GM12891 (cell line): ENCODE data around the gene CXCL16.

ENCODE experiments used
- PAX5 ChIP-seq: IDR thresholded peaks from 2 replicates; pipeline ENCODE4 v1.6.1; 2011; ENCODE audit warnings: low read length, moderate library complexity, mild to moderate bottlenecking; ENCODE audit not compliant: insufficient read depth, severe bottlenecking
- POLR2A ChIP-seq: IDR thresholded peaks from 2 replicates; pipeline ENCODE4 v1.6.1; 2011; ENCODE audit warnings: low read depth, low read length, control low read depth
- POLR2AphosphoS5 ChIP-seq: IDR thresholded peaks from 2 replicates; pipeline ENCODE4 v1.6.1; 2011; ENCODE audit warnings: low read depth, low read length, control low read depth
- POU2F2 ChIP-seq: IDR thresholded peaks from 2 replicates; pipeline ENCODE4 v1.6.1; 2011; ENCODE audit warnings: low read depth, mild to moderate bottlenecking, control low read depth, low read length, moderate library complexity
- SPI1 ChIP-seq: IDR thresholded peaks from 2 replicates; pipeline ENCODE4 v1.6.1; 2011; ENCODE audit warnings: low read depth, low read length, control low read depth
- TAF1 ChIP-seq: IDR thresholded peaks from 2 replicates; pipeline ENCODE4 v1.6.1; 2011; ENCODE audit warnings: low read depth, low read length, control low read depth

- no peak for TF ChIP-seq POLR2AphosphoS5
- no peak for TF ChIP-seq POLR2A
- no peak for TF ChIP-seq SPI1
- no peak for TF ChIP-seq PAX5
- TF ChIP-seq TAF1 = no peak
- no peak for TF ChIP-seq POU2F2
Observed at GRCh38 chr17:4751932-4752331, 12.2 kb upstream of the CXCL16 start.
